Neural progenitor cell (in vitro differentiated cells): ENCODE measurements around the gene EIF2B5. TPM values are rescaled to one million over a fixed set of nuclear protein-coding genes. Genes with fewer than 3 reads are reported as not detected.

Experiments
- DNase-seq: peaks from one replicate; pipeline ENCODE4 v3.0.0-alpha.2; 2016; ENCODE audit warnings: low spot score
- H2AFZ ChIP-seq: fragments of 200-600 bp; sonication (generic); replicated peaks from 2 replicates; pipeline ENCODE4 v1.6.1; 2016; ENCODE audit warnings: antibody characterized with exemption
- H3F3A ChIP-seq: fragments of 200-600 bp; sonication (generic); 2 replicates; pipeline ENCODE4 v1.6.1; 2016; ENCODE audit warnings: antibody characterized with exemption, low read depth
- H3K27ac ChIP-seq: fragments of 200-600 bp; sonication (generic); 2 replicates; pipeline ENCODE4 v1.5.1; 2016; ENCODE audit warnings: mild to moderate bottlenecking
- H3K27me3 ChIP-seq: fragments of 200-600 bp; sonication (generic); 2 replicates; pipeline ENCODE4 v1.6.1; 2016; ENCODE audit warnings: mild to moderate bottlenecking, moderate library complexity
- H3K36me3 ChIP-seq: fragments of 200-600 bp; sonication (generic); 2 replicates; pipeline ENCODE4 v1.5.1; 2016
- H3K4me1 ChIP-seq: fragments of 200-600 bp; sonication (generic); 2 replicates; pipeline ENCODE4 v1.6.1; 2016; ENCODE audit warnings: mixed run types
- H3K4me2 ChIP-seq: fragments of 200-600 bp; sonication (generic); 2 replicates; pipeline ENCODE4 v1.6.1; 2016
- H3K4me3 ChIP-seq: fragments of 200-600 bp; sonication (generic); 2 replicates; pipeline ENCODE4 v1.5.1; 2016
- H3K79me2 ChIP-seq: fragments of 200-600 bp; sonication (generic); 2 replicates; pipeline ENCODE4 v1.6.1; 2016; ENCODE audit warnings: low read depth
- H3K9ac ChIP-seq: fragments of 200-600 bp; sonication (generic); 2 replicates; pipeline ENCODE4 v1.6.1; 2016
- H3K9me3 ChIP-seq: fragments of 200-600 bp; sonication (generic); 2 replicates; pipeline ENCODE4 v1.5.1; 2016; ENCODE audit warnings: low read depth
- H4K20me1 ChIP-seq: fragments of 200-600 bp; sonication (generic); 2 replicates; pipeline ENCODE4 v1.6.1; 2016; ENCODE audit warnings: low read depth
- H3K27ac Mint-ChIP-seq: 3 replicates; pipeline ENCODE4 v1.8.0; 2021; ENCODE audit warnings: mixed read lengths
- H3K27me3 Mint-ChIP-seq: 2 replicates; pipeline ENCODE4 v1.8.0; 2022; ENCODE audit warnings: low read depth, mild to moderate bottlenecking, inconsistent platforms, moderate library complexity, mixed read lengths; ENCODE audit not compliant: insufficient read depth
- H3K36me3 Mint-ChIP-seq: 3 replicates; pipeline ENCODE4 v1.8.0; 2021; ENCODE audit warnings: mixed read lengths
- H3K4me1 Mint-ChIP-seq: 3 replicates; pipeline ENCODE4 v1.8.0; 2021; ENCODE audit warnings: mixed read lengths
- H3K4me3 Mint-ChIP-seq: 3 replicates; pipeline ENCODE4 v1.8.0; 2021; ENCODE audit warnings: mild to moderate bottlenecking, moderate library complexity, mixed read lengths
- H3K9me3 Mint-ChIP-seq: 3 replicates; pipeline ENCODE4 v1.8.0; 2020; ENCODE audit warnings: mixed read lengths
- EZH2 ChIP-seq: fragments of 200-600 bp; sonication (generic); IDR thresholded peaks from 2 replicates; pipeline ENCODE4 v1.6.1; 2017; ENCODE audit warnings: antibody characterized with exemption, mild to moderate bottlenecking, moderate library complexity
- EZH2phosphoT487 ChIP-seq: fragments of 200-600 bp; sonication (generic); IDR thresholded peaks from 2 replicates; pipeline ENCODE4 v1.6.1; 2017; ENCODE audit warnings: antibody characterized with exemption
- total RNA-seq: library from RNA; depleted of rRNA; stranded (reverse); fragments of >200 nt; gene quantifications from 2 replicates; pipeline ENCODE4 v1.2.3, GENCODE V29; 2015; ENCODE audit warnings: low replicate concordance
- TF ChIP-seq, protein P1 (sequence below): fragments of 200-600 bp; sonication (generic); IDR thresholded peaks from 2 replicates; pipeline ENCODE4 v1.5.1; 2017; ENCODE audit warnings: antibody characterized with exemption, mild to moderate bottlenecking

The EIF2B5 gene
- total RNA-seq, 1 donor from 2014 or later: 69.1 TPM

GRCh38 chr3:184126006-184126405, 9.2 kb upstream of the EIF2B5 start:
- no peak for TF ChIP-seq EZH2
- TF ChIP-seq EZH2phosphoT487: no peak
- TF ChIP-seq, protein P1, sequence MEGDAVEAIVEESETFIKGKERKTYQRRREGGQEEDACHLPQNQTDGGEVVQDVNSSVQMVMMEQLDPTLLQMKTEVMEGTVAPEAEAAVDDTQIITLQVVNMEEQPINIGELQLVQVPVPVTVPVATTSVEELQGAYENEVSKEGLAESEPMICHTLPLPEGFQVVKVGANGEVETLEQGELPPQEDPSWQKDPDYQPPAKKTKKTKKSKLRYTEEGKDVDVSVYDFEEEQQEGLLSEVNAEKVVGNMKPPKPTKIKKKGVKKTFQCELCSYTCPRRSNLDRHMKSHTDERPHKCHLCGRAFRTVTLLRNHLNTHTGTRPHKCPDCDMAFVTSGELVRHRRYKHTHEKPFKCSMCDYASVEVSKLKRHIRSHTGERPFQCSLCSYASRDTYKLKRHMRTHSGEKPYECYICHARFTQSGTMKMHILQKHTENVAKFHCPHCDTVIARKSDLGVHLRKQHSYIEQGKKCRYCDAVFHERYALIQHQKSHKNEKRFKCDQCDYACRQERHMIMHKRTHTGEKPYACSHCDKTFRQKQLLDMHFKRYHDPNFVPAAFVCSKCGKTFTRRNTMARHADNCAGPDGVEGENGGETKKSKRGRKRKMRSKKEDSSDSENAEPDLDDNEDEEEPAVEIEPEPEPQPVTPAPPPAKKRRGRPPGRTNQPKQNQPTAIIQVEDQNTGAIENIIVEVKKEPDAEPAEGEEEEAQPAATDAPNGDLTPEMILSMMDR: no peak
- H3K9me3 ChIP-seq: no peaks in the 10 kb centered on the region
- Mint-ChIP-seq H3K27ac (no peak overlapping the region), H3K4me1 (peaks cover 2% of the 10 kb centered on the region), H3K4me3 (no peak overlapping the region), H3K36me3 (no peaks in the 10 kb centered on the region), H3K9me3 (no peaks in the 10 kb centered on the region), H3K27me3 (peaks cover 3% of the 10 kb centered on the region)
- H3K4me2 ChIP-seq: no peak overlapping the region
- no peaks in the 10 kb centered on the region for H3F3A ChIP-seq
- no peak for DNase-seq
- no peaks in the 10 kb centered on the region for H3K27me3 ChIP-seq
- no peak overlapping the region for H3K27ac ChIP-seq
- H2AFZ ChIP-seq: no peak overlapping the region
- no peaks in the 10 kb centered on the region for H3K79me2 ChIP-seq
- H3K4me3 ChIP-seq: no peak overlapping the region
- H4K20me1 ChIP-seq: no peaks in the 10 kb centered on the region
- no peak overlapping the region for H3K9ac ChIP-seq
- H3K4me1 ChIP-seq: no peaks in the 10 kb centered on the region
- no peaks in the 10 kb centered on the region for H3K36me3 ChIP-seq

- no peak overlapping the region for H3K4me3 Mint-ChIP-seq
- peaks cover 9% of the 10 kb centered on the region for H3K4me1 Mint-ChIP-seq
Observed at GRCh38 chr3:184129012-184129411, 6.1 kb upstream of the EIF2B5 start.

DNA sequence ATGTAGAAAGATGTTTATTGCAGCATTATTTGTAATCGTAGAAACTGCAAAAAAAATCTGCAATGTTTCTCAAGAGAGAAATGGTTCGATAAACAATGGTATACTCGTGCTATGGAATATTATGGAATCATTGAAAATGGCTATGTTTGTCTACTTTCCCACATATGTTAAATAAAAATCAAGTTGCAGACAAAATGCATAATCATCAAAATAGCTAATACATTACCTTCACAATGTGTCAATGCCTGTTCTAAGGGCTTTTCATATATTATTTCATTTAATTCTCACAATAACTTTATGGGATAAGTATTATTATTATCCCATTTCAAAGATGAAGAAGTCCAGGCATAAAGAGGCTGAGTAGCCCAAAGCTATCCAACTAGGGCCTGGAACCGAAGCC, 2.2 kb upstream of the EIF2B5 start:
- H3K4me2 ChIP-seq: no peak overlapping the region
- no peak overlapping the region for H2AFZ ChIP-seq
- H3K4me1 Mint-ChIP-seq: peaks cover 24% of the 10 kb centered on the region
- H3K4me3 ChIP-seq: no peak overlapping the region
- peaks cover 10% of the 10 kb centered on the region for H3K27me3 ChIP-seq
- peaks cover under 1% of the 10 kb centered on the region for H3K36me3 Mint-ChIP-seq
- peaks cover 25% of the 10 kb centered on the region for H3K79me2 ChIP-seq
- no peak for DNase-seq
- H3K4me1 ChIP-seq: peaks cover 6% of the 10 kb centered on the region
- H3K9me3 Mint-ChIP-seq: no peaks in the 10 kb centered on the region
- no peak overlapping the region for H3K27ac Mint-ChIP-seq
- H3K27me3 Mint-ChIP-seq: peaks cover 2% of the 10 kb centered on the region
- no peaks in the 10 kb centered on the region for H3K36me3 ChIP-seq
- H3K27ac ChIP-seq: no peak overlapping the region
- H3K9ac ChIP-seq: no peak overlapping the region
- H4K20me1 ChIP-seq: no peaks in the 10 kb centered on the region
- no peak for TF ChIP-seq EZH2phosphoT487
- TF ChIP-seq, protein P1: no peak
- TF ChIP-seq EZH2: no peak
- peaks cover 20% of the 10 kb centered on the region for H3F3A ChIP-seq
- no peak overlapping the region for H3K4me3 Mint-ChIP-seq
- H3K9me3 ChIP-seq: no peaks in the 10 kb centered on the region

More at GRCh38 chr3:184129012-184129411, 6.1 kb upstream of the EIF2B5 start:
- peak; percentile 72 for DNase-seq
- H3K9ac ChIP-seq: no peak overlapping the region
- no peak overlapping the region for H3K4me3 ChIP-seq
- no peaks in the 10 kb centered on the region for H3K36me3 Mint-ChIP-seq
- peak overlapping the region; percentile 92 for H2AFZ ChIP-seq
- no peaks in the 10 kb centered on the region for H3K4me1 ChIP-seq
- no peak for TF ChIP-seq EZH2phosphoT487
- TF ChIP-seq, protein P1: peak; percentile 60
- no peak for TF ChIP-seq EZH2
- no peak overlapping the region for H3K27ac Mint-ChIP-seq
- H3K9me3 ChIP-seq: no peaks in the 10 kb centered on the region
- peaks cover 2% of the 10 kb centered on the region for H3K27me3 Mint-ChIP-seq
- H3K27me3 ChIP-seq: peaks cover 10% of the 10 kb centered on the region
- no peak overlapping the region for H3K27ac ChIP-seq
- peaks cover 3% of the 10 kb centered on the region for H3F3A ChIP-seq
- no peak overlapping the region for H3K4me2 ChIP-seq
- no peaks in the 10 kb centered on the region for H3K79me2 ChIP-seq
- H3K36me3 ChIP-seq: no peaks in the 10 kb centered on the region
- no peaks in the 10 kb centered on the region for H3K9me3 Mint-ChIP-seq
- H4K20me1 ChIP-seq: no peaks in the 10 kb centered on the region
